Measurements from ENCODE around the gene DTNBP1. TPM values are rescaled to one million over a fixed set of nuclear protein-coding genes. Genes with fewer than 3 reads are reported as not detected.

DTNBP1 gene
- total and polyA plus RNA-seq, 2 of the 8 experiments (the other 6 are each of a cell fraction or from before 2014, with no cell fraction given), result 13.5 to 22.1 TPM

DNA sequence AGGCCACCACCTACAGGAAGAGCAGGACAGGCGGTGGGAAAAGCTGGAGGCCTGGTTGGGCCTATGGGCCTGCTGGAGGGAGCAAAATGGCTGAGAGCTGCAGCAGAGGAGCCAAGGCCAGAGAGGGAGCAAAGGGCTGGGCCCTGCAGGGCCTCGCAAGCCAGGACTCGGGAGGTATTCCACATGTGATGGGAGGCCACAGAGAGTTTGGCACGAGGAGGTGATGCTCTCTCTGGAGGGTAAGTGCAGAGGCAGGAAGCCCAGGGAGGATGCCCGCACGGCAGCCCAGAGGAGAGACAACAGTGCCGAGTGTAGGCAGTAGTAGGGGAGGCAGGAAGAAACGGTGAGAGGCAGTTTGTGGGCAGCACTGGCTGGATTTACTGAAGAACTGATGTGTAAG, 85.7 kb downstream of the DTNBP1 start:
- no peak for FAIRE-seq
- ChIA-PET CTCF (ENCODE audit: partially characterized antibody) (interaction anchor here (0.9 kb wide), 1 partner anchor 66 kb away, joined by 3 read pairs; no protein-coding TSS in a partner anchor), POLR2A (ENCODE audit: partially characterized antibody) (interaction anchor here (0.8 to 1.3 kb wide), 2 partner anchors 27 to 63 kb away, joined by 3 read pairs; no protein-coding TSS in a partner anchor)
- H2BK15ac ChIP-seq (ENCODE audit: low read length), result 0 out of 2 replicates have a peak overlapping the region, but pooled peaks have one; percentile 22
- H3K18ac ChIP-seq (ENCODE audit: extremely low read depth, low read length), result no peak overlapping the region
- no peak overlapping the region for H3K56ac ChIP-seq (replicated peaks; ENCODE audit: insufficient read length, low read depth, low read length)
- peaks cover 0 to 15% (median 7%) of the 10 kb centered on the region in 4 experiments; a peak in 5 of 7 replicates for H3K4me1 ChIP-seq (replicated peaks in 1 of 4; ENCODE audit: control insufficient read depth in 3 of 4, insufficient read depth in 4 of 4, low read length in 3 of 4)
- H3K9me3 ChIP-seq (ENCODE audit: insufficient read depth in 2 of 2, low read depth in 1 of 2, low read length in 1 of 2), result no peaks in the 10 kb centered on the region
- H3K23ac ChIP-seq (ENCODE audit: insufficient read length), result no peak overlapping the region
- H3K27me3 ChIP-seq (replicated peaks in 1 of 4; ENCODE audit: control insufficient read depth in 3 of 4, extremely low read depth in 1 of 4, insufficient read depth in 3 of 4, low read length in 3 of 4), result no peaks in the 10 kb centered on the region
- no peak overlapping the region for H2AK5ac ChIP-seq (ENCODE audit: low read depth, low read length)
- H2AFZ ChIP-seq (ENCODE audit: low read length), result no peak overlapping the region
- peaks cover 0 to 4% of the 10 kb centered on the region in 2 experiments for H4K20me1 ChIP-seq (replicated peaks in 1 of 2; ENCODE audit: control insufficient read depth in 1 of 2, insufficient read depth in 2 of 2, low read length in 2 of 2)
- no peak overlapping the region for H4K5ac ChIP-seq (ENCODE audit: insufficient read length, low read depth, low read length)
- H2BK120ac ChIP-seq (replicated peaks; ENCODE audit: low read depth, low read length), result no peak overlapping the region
- H3K79me2 ChIP-seq (ENCODE audit: control insufficient read depth in 1 of 2, insufficient read depth in 2 of 2, low read length in 2 of 2), result no peaks in the 10 kb centered on the region
- H2BK12ac ChIP-seq (ENCODE audit: low read depth, low read length), result peak overlapping the region; percentile 51; the same call in 1 of the 2 replicates
- no peaks in the 10 kb centered on the region for H3K36me3 ChIP-seq (ENCODE audit: control insufficient read depth in 2 of 4, insufficient read depth in 4 of 4, low read length in 3 of 4)
- no peaks in the 10 kb centered on the region for H3K23me2 ChIP-seq (ENCODE audit: low read depth, low read length)
- H3K4ac ChIP-seq (replicated peaks; ENCODE audit: insufficient read length, low read depth, low read length), result peak overlapping the region; percentile 57
- H3K79me1 ChIP-seq (ENCODE audit: low read depth, low read length), result no peaks in the 10 kb centered on the region
- no peak overlapping the region for H3K14ac ChIP-seq (ENCODE audit: insufficient read length)
- H2BK5ac ChIP-seq (ENCODE audit: low read depth, low read length), result no peak overlapping the region
- H3K27ac ChIP-seq (ENCODE audit: low read depth, low read length), result no peak overlapping the region
- 0 out of 2 replicates have a peak overlapping the region, but pooled peaks have one; percentile 50 for H2BK20ac ChIP-seq (ENCODE audit: low read length)
- 89% methylated on average over 8 of the region's 8 CpGs; no CpG with 5 or more reads in 1 of the 2 experiments for WGBS, 2 experiments (ENCODE audit: extremely low coverage in 1 of 2, insufficient coverage in 1 of 2, insufficient read length in 1 of 2, insufficient replicate concordance in 2 of 2, low coverage in 1 of 2, low lambda C conversion rate in 2 of 2, missing lambda C conversion rate in 1 of 2)
- peak overlapping the region; percentile 56 for H4K91ac ChIP-seq (replicated peaks; ENCODE audit: insufficient read length, low read length)
- no peak for DNase-seq (ENCODE audit: low read depth in 1 of 2, low spot score in 2 of 2)
- no peak overlapping the region for H3K4me3 ChIP-seq (ENCODE audit: extremely low read depth in 1 of 4, insufficient read depth in 2 of 4, low read depth in 3 of 4, low read length in 4 of 4)
- no peak overlapping the region for H3K4me2 ChIP-seq (ENCODE audit: insufficient read depth in 1 of 2, low read depth in 2 of 2, low read length in 2 of 2)
- no peak overlapping the region for H4K8ac ChIP-seq (ENCODE audit: extremely low read depth, insufficient read depth, low read length)
- no peak overlapping the region for H3K9ac ChIP-seq (replicated peaks in 1 of 4; ENCODE audit: extremely low read depth in 1 of 4, low read depth in 3 of 4, low read length in 3 of 4)
- TF ChIP-seq CBX8 (IDR thresholded peaks at IDR 0.05; ENCODE audit: borderline replicate concordance, low read depth, low read length) (no peak), NANOG (IDR thresholded peaks at IDR 0.05; ENCODE audit: insufficient read depth, low read depth, low read length, poor library complexity, severe bottlenecking) (no peak), BRCA1 (IDR thresholded peaks at IDR 0.05; ENCODE audit: low read depth, low read length) (no peak), KDM1A (IDR thresholded peaks at IDR 0.05; ENCODE audit: borderline replicate concordance, low read length) (no peak), TBP (IDR thresholded peaks at IDR 0.05; ENCODE audit: low read depth, low read length) (no peak), FOSL1 (IDR thresholded peaks at IDR 0.05; ENCODE audit: insufficient read depth, low read depth, low read length) (no peak), CHD2 (IDR thresholded peaks at IDR 0.05; ENCODE audit: low read length) (no peak), POLR2AphosphoS5 (IDR thresholded peaks at IDR 0.05; ENCODE audit: low read depth, low read length) (no peak), RXRA (IDR thresholded peaks at IDR 0.05; ENCODE audit: insufficient read depth, low read depth, low read length) (no peak), USF2 (IDR thresholded peaks at IDR 0.05; ENCODE audit: low read length) (no peak), ZNF274 (IDR thresholded peaks at IDR 0.05; ENCODE audit: borderline replicate concordance, extremely low read depth, low read length) (no peak), CEBPB (IDR thresholded peaks at IDR 0.05; ENCODE audit: low read depth, low read length) (no peak), TAF1 (IDR thresholded peaks at IDR 0.05; ENCODE audit: low read depth, low read length) (no peak)
